ENCODE data around the gene WDFY3.

The WDFY3 gene

DNA sequence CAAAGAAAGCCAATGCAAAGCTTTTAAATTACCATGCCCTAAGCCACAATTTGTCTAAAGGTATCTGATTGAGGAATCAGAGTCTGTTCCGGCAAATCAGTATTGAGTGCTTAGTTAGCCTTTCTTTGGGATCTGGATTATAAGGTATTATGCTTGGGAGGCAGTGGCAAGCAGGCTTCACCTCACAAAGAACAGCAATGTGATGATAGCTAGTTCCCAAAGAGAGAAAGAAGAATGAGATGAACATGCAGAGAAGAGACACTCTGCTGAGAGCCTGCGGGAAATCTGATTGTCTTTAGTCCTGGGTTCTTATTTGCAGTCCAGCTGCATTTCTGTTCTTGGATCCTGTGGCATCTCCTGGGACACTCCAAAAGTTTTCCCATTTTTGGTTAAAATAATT lies 35.2 kb downstream of the WDFY3 start:
- DNase-seq = no peak
- Mint-ChIP-seq H3K27me3 (peaks cover 4% of the 10 kb centered on the region), H3K4me3 (no peak overlapping the region), H3K4me1 (ENCODE audit: low read depth) (no peaks in the 10 kb centered on the region), H3K27ac (no peak overlapping the region), H3K36me3 (ENCODE audit: low read depth) (no peaks in the 10 kb centered on the region), H3K9me3 (peaks cover 5% of the 10 kb centered on the region)

GRCh38 chr4:84928089-84928488 lies 38.4 kb downstream of the WDFY3 start:
- no peaks in the 10 kb centered on the region for H3K27me3 Mint-ChIP-seq
- H3K27ac Mint-ChIP-seq = no peak overlapping the region
- H3K36me3 Mint-ChIP-seq (ENCODE audit: low read depth) = no peaks in the 10 kb centered on the region
- H3K4me3 Mint-ChIP-seq = no peak overlapping the region
- no peak for DNase-seq
- no peaks in the 10 kb centered on the region for H3K9me3 Mint-ChIP-seq
- H3K4me1 Mint-ChIP-seq (ENCODE audit: low read depth) = no peaks in the 10 kb centered on the region

GRCh38 chr4:84927428-84927827 lies 39.1 kb downstream of the WDFY3 start:
- Mint-ChIP-seq H3K4me3 (no peak overlapping the region), H3K9me3 (no peaks in the 10 kb centered on the region), H3K4me1 (ENCODE audit: low read depth) (no peaks in the 10 kb centered on the region), H3K36me3 (ENCODE audit: low read depth) (no peaks in the 10 kb centered on the region), H3K27ac (no peak overlapping the region), H3K27me3 (no peaks in the 10 kb centered on the region)
- no peak for DNase-seq

GRCh38 chr4:84925558-84925957 lies 40.9 kb downstream of the WDFY3 start:
- no peak overlapping the region for H3K4me3 Mint-ChIP-seq
- no peaks in the 10 kb centered on the region for H3K4me1 Mint-ChIP-seq (ENCODE audit: low read depth)
- H3K27me3 Mint-ChIP-seq = no peaks in the 10 kb centered on the region
- no peaks in the 10 kb centered on the region for H3K36me3 Mint-ChIP-seq (ENCODE audit: low read depth)
- DNase-seq = no peak
- no peak overlapping the region for H3K27ac Mint-ChIP-seq
- no peaks in the 10 kb centered on the region for H3K9me3 Mint-ChIP-seq

DNA sequence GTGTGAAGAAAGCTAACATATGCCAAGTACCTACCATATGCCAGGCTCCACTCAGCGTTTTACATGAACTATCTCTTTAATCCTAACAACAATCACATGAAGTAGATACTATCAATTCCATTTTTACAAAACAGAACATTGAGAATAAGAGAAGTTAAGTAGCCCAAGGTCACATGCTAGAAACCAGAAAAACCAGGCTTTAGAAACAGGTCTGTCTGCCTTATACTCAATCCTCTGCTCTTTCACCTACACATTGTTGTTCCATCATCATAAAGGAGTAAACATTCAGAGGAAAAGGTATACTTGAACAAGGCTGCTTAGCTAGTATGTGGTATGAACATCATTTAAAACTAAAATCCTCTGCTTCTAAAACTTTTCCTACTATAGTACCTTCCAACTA lies 42.1 kb downstream of the WDFY3 start:
- Mint-ChIP-seq H3K27ac (no peak overlapping the region), H3K27me3 (no peaks in the 10 kb centered on the region), H3K36me3 (ENCODE audit: low read depth) (no peaks in the 10 kb centered on the region), H3K9me3 (no peaks in the 10 kb centered on the region), H3K4me1 (ENCODE audit: low read depth) (no peaks in the 10 kb centered on the region), H3K4me3 (no peak overlapping the region)
- no peak for DNase-seq

DNA sequence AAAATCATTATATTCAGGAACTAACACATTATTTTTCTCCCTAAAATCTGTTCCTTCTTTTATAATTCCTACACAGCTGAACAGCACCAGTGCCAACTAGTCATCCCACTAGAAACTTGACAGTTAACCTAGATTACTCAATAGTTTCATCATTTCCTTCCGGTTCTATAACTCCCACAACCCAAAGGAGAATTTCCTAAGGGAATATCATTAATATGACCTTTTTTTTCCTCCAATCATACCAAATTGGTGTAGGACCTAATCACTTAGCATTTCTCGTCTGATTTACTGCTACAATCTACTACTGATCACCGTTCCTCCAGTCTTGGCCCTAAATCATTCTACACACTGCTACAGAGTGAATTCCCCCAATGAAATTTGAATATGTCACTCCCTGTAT lies 45.9 kb downstream of the WDFY3 start:
- no peaks in the 10 kb centered on the region for H3K9me3 Mint-ChIP-seq
- H3K27me3 Mint-ChIP-seq = no peaks in the 10 kb centered on the region
- DNase-seq = no peak
- no peak overlapping the region for H3K27ac Mint-ChIP-seq
- H3K4me1 Mint-ChIP-seq (ENCODE audit: low read depth) = no peaks in the 10 kb centered on the region
- no peaks in the 10 kb centered on the region for H3K36me3 Mint-ChIP-seq (ENCODE audit: low read depth)
- H3K4me3 Mint-ChIP-seq = no peak overlapping the region

DNA sequence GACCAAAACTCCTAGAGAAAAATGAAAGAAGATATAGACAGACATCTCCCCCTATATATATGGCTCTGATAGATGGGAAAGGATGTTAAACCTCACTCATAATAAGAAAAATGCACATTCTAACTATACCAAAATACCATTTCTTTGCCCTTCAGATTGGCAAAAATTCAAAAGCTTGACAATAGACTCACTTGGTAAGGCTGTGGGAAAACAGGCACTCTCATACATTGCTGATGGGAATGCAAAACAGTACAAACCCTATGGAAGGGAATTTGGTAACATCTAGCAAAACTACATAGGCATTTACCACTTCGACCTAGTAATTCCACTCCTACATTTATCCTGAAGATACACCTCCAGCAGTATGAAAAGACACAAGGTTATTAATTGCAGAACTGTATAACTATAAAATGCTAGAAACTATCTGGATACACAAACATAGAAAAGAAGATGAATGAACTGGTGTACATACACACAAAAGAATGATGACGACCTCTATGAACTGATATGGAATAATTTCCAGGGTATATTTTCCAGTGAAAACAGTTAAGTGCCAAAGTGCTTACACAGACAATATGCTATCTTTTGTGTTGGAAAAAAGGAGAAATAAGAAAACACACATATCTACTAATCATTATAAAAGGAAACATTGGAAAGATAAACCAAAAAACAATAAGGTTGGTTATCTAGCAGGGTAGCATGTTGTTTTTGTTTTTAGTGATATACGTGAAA lies 48.5 kb downstream of the WDFY3 start:
- Mint-ChIP-seq H3K36me3 (ENCODE audit: low read depth) (no peaks in the 10 kb centered on the region), H3K9me3 (no peaks in the 10 kb centered on the region), H3K27me3 (no peaks in the 10 kb centered on the region), H3K4me3 (no peak overlapping the region), H3K27ac (no peak overlapping the region), H3K4me1 (ENCODE audit: low read depth) (no peaks in the 10 kb centered on the region)
- no peak for DNase-seq

DNA sequence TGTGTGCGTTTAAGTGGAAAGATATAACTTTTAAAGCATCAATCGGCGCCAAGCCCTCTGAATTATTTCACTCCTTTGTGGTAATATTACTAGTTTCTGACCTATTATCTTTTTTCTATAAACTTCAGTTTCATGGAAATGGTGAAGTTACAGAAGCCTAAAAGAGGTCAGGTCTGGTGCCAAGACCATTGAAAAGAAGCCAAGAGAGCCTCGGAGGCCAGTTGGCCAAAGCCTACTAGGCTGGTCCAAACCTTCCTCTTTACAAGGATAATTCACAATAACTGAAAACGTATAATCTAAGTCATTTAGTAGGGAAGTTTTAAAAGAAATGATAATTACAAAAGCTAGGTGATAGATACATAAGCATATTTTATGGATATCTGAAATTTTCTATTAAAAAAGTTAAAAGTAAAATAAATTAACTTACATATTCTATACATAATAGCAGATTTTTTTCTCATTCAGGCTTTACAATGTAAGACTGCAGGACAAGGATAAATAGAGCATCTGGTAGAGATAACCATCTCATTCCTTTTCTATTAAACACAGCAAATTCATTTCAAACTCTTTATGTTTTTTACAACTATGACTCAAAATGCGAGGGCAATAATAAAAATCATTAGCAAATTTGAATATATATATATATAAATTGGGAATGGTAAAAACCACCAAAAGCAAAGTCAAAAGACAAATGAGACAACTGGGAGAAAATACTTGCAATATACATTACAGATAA lies 49.2 kb downstream of the WDFY3 start:
- Mint-ChIP-seq H3K9me3 (no peaks in the 10 kb centered on the region), H3K36me3 (ENCODE audit: low read depth) (no peaks in the 10 kb centered on the region), H3K4me3 (no peak overlapping the region), H3K27me3 (no peaks in the 10 kb centered on the region), H3K27ac (no peak overlapping the region), H3K4me1 (ENCODE audit: low read depth) (no peaks in the 10 kb centered on the region)
- DNase-seq = no peak

DNA sequence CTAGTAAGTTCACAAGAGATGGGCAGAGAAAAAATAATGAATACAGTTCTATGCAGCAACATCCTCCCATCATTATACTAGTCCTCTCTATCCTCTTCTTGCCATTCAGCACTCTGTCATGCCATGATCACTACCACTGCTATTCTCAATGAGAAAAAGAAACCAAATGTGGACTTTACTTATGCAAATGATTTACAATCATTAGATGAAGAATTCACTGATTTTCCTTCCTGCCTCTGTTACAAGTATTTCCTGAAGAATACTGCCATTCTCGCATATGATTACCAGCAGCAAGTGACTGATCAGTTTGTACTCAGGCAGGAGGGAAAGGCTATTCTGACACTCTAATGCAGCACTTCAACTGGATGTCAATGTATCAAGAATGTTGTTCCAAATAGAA lies 50.3 kb downstream of the WDFY3 start:
- no peaks in the 10 kb centered on the region for H3K9me3 Mint-ChIP-seq
- no peak for DNase-seq
- H3K4me1 Mint-ChIP-seq (ENCODE audit: low read depth) = no peaks in the 10 kb centered on the region
- no peaks in the 10 kb centered on the region for H3K27me3 Mint-ChIP-seq
- H3K36me3 Mint-ChIP-seq (ENCODE audit: low read depth) = no peaks in the 10 kb centered on the region
- H3K4me3 Mint-ChIP-seq = no peak overlapping the region
- no peak overlapping the region for H3K27ac Mint-ChIP-seq

DNA sequence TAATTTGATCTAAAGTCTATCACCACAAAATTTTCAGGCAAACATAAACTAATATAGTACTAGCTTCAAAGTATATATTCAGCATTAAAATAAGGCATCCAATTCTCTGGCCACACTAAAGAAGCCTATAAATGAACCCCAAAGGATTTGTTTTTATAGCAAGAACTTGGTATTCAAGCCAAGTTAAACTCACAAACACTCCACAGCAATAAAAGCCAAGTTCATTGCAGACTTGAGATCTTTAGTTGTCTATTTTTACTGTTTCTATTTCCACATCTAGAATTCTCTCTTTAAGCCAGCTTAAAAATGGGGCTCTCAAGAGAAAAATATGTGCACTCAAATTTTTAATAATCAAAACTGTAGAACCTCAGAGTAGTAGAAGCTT lies 51.1 kb downstream of the WDFY3 start:
- no peaks in the 10 kb centered on the region for H3K36me3 Mint-ChIP-seq (ENCODE audit: low read depth)
- no peak overlapping the region for H3K27ac Mint-ChIP-seq
- H3K4me1 Mint-ChIP-seq (ENCODE audit: low read depth) = no peaks in the 10 kb centered on the region
- H3K27me3 Mint-ChIP-seq = no peaks in the 10 kb centered on the region
- no peak for DNase-seq
- H3K4me3 Mint-ChIP-seq = no peak overlapping the region
- H3K9me3 Mint-ChIP-seq = no peaks in the 10 kb centered on the region

GRCh38 chr4:84914686-84915395 lies 51.6 kb downstream of the WDFY3 start:
- Mint-ChIP-seq H3K27me3 (no peaks in the 10 kb centered on the region), H3K4me1 (ENCODE audit: low read depth) (no peaks in the 10 kb centered on the region), H3K4me3 (no peak overlapping the region), H3K36me3 (ENCODE audit: low read depth) (no peaks in the 10 kb centered on the region), H3K9me3 (no peaks in the 10 kb centered on the region), H3K27ac (no peak overlapping the region)
- no peak for DNase-seq

GRCh38 chr4:84913176-84913575 lies 53.3 kb downstream of the WDFY3 start:
- H3K27ac Mint-ChIP-seq = no peak overlapping the region
- no peak for DNase-seq
- H3K4me3 Mint-ChIP-seq = no peak overlapping the region
- H3K36me3 Mint-ChIP-seq (ENCODE audit: low read depth) = no peaks in the 10 kb centered on the region
- no peaks in the 10 kb centered on the region for H3K27me3 Mint-ChIP-seq
- no peaks in the 10 kb centered on the region for H3K4me1 Mint-ChIP-seq (ENCODE audit: low read depth)
- no peaks in the 10 kb centered on the region for H3K9me3 Mint-ChIP-seq

- Mint-ChIP-seq H3K4me1 (ENCODE audit: low read depth) (no peaks in the 10 kb centered on the region), H3K9me3 (no peaks in the 10 kb centered on the region), H3K4me3 (no peak overlapping the region), H3K27me3 (no peaks in the 10 kb centered on the region), H3K27ac (no peak overlapping the region), H3K36me3 (ENCODE audit: low read depth) (no peaks in the 10 kb centered on the region)
- DNase-seq = no peak
Measured at GRCh38 chr4:84912741-84913140, 53.7 kb downstream of the WDFY3 start.

DNA sequence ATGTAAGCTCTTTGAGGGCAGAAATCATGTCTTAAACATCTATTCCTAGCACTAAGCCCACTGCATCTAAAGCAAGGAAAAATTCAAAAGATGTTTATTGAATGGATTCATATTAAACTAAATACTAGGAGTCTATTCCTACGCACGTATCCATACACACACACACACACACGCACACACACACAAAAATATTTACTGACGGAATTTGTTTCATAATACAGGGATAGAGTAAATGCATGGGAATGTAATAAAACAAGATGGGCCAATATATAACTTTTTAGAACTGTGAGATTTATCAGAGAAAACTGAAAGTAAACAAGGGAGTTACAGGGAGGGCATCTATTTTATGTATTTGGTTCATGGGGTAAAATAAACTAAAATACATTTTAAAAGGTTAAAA lies 57.6 kb downstream of the WDFY3 start:
- Mint-ChIP-seq H3K27ac (no peak overlapping the region), H3K4me3 (no peak overlapping the region), H3K36me3 (ENCODE audit: low read depth) (no peaks in the 10 kb centered on the region), H3K9me3 (no peaks in the 10 kb centered on the region), H3K27me3 (no peaks in the 10 kb centered on the region), H3K4me1 (ENCODE audit: low read depth) (no peaks in the 10 kb centered on the region)
- DNase-seq = no peak

GRCh38 chr4:84907145-84907544 lies 59.3 kb downstream of the WDFY3 start:
- Mint-ChIP-seq H3K4me3 (no peak overlapping the region), H3K36me3 (ENCODE audit: low read depth) (no peaks in the 10 kb centered on the region), H3K27me3 (no peaks in the 10 kb centered on the region), H3K4me1 (ENCODE audit: low read depth) (no peaks in the 10 kb centered on the region), H3K9me3 (no peaks in the 10 kb centered on the region), H3K27ac (no peak overlapping the region)
- DNase-seq = no peak
